DOHH2 (cell line): ENCODE measurements around the gene LMBR1L.

ENCODE experiments used
- H3F3A ChIP-seq: fragments of 200-600 bp; sonication (generic), shearing (Covaris generic); 2 replicates; pipeline ENCODE4 v1.6.0; 2016; ENCODE audit warnings: antibody characterized with exemption, mild to moderate bottlenecking; ENCODE audit not compliant: control insufficient read depth, insufficient read depth
- H3K27ac ChIP-seq: fragments of 200-600 bp; sonication (generic); 2 replicates; pipeline ENCODE4 v1.5.1; 2014; ENCODE audit warnings: low read depth, mild to moderate bottlenecking, low read length, moderate library complexity
- H3K27me3 ChIP-seq: fragments of 200-600 bp; sonication (generic); 2 replicates; pipeline ENCODE4 v1.6.1; 2014; ENCODE audit warnings: mild to moderate bottlenecking, low read length, mixed read lengths; ENCODE audit not compliant: control insufficient read depth
- H3K36me3 ChIP-seq: fragments of 200-600 bp; sonication (generic); 2 replicates; pipeline ENCODE4 v1.6.1; 2014; ENCODE audit warnings: mild to moderate bottlenecking, low read length, moderate library complexity, mixed read lengths; ENCODE audit not compliant: control insufficient read depth
- H3K4me1 ChIP-seq: fragments of 200-600 bp; sonication (generic); 2 replicates; pipeline ENCODE4 v1.6.1; 2014; ENCODE audit warnings: mild to moderate bottlenecking, low read length, mixed read lengths; ENCODE audit not compliant: control insufficient read depth
- H3K4me2 ChIP-seq: fragments of 200-600 bp; sonication (generic); 2 replicates; pipeline ENCODE4 v1.6.0; 2014; ENCODE audit warnings: mild to moderate bottlenecking, low read length, moderate library complexity
- H3K4me3 ChIP-seq: fragments of 200-600 bp; sonication (generic); 2 replicates; pipeline ENCODE4 v1.5.1; 2014; ENCODE audit warnings: mild to moderate bottlenecking, low read length, mixed read lengths
- H3K79me2 ChIP-seq: fragments of 200-600 bp; sonication (generic); 2 replicates; pipeline ENCODE4 v1.6.1; 2014; ENCODE audit warnings: mild to moderate bottlenecking, low read length, mixed read lengths; ENCODE audit not compliant: control insufficient read depth
- H3K9me2 ChIP-seq: fragments of 200-600 bp; sonication (generic); replicated peaks from 2 replicates; pipeline ENCODE4 v1.6.1; 2014; ENCODE audit warnings: mild to moderate bottlenecking, low read length, mixed read lengths; ENCODE audit not compliant: control insufficient read depth
- H3K9me3 ChIP-seq: fragments of 200-600 bp; sonication (generic); 2 replicates; pipeline ENCODE4 v1.6.1; 2014; ENCODE audit warnings: antibody characterized with exemption, low read length, mixed read lengths; ENCODE audit not compliant: control insufficient read depth, insufficient read depth
- H4K20me1 ChIP-seq: fragments of 200-600 bp; sonication (generic); 2 replicates; pipeline ENCODE4 v1.6.0; 2014; ENCODE audit warnings: low read depth, mild to moderate bottlenecking, antibody characterized with exemption, low read length, moderate library complexity; ENCODE audit not compliant: control insufficient read depth, insufficient read depth
- CTCF ChIP-seq: fragments of 200-600 bp; sonication (generic); IDR thresholded peaks from one replicate; pipeline ENCODE4 v1.5.1; 2014; ENCODE audit warnings: antibody characterized with exemption, mild to moderate bottlenecking, low read depth, low read length; ENCODE audit not compliant: poor library complexity, severe bottlenecking
- EZH2phosphoT487 ChIP-seq: fragments of 200-600 bp; sonication (generic); IDR thresholded peaks from 2 replicates; pipeline ENCODE4 v1.6.1; 2017; ENCODE audit warnings: borderline replicate concordance, mild to moderate bottlenecking, antibody characterized with exemption, low read length, moderate library complexity, mixed read lengths

Gene LMBR1L

GRCh38 chr12:49094160-49094974 is 16.3 kb downstream of the LMBR1L start, which contains the start of gene DHH:
Gene DHH (minus strand): TSS chr12:49094801. CDS start chr12:49094512, 289 bp downstream.
- Histone ChIP-seq H3K9me3 (no peaks in the 10 kb centered on the region), H3K79me2 (no peaks in the 10 kb centered on the region), H3K27ac (no peak within 1 kb of the TSS), H3F3A (no peaks in the 10 kb centered on the region), H3K4me2 (0 out of 2 replicates have a peak within 1 kb of the TSS, but pooled peaks have one; percentile 14), H3K4me3 (no peak within 1 kb of the TSS), H3K4me1 (peaks cover 25% of the 10 kb centered on the region), H3K9me2 (no peaks in the 10 kb centered on the region), H4K20me1 (0 out of 2 replicates have a peak, but pooled peaks cover 2% of the 10 kb centered on the region), H3K27me3 (peaks cover 63% of the 10 kb centered on the region), H3K36me3 (no peaks in the 10 kb centered on the region)
- peak; percentile 82; the same call in 1 of the 2 replicates for TF ChIP-seq EZH2phosphoT487
- TF ChIP-seq CTCF: no peak

- no peak for TF ChIP-seq CTCF
- no peak for TF ChIP-seq EZH2phosphoT487
Measured at GRCh38 chr12:49093792-49094159, 16.9 kb downstream of the LMBR1L start.

GRCh38 chr12:49092816-49093406 is 17.7 kb downstream of the LMBR1L start:
- Histone ChIP-seq H3K9me2 (no peaks in the 10 kb centered on the region), H3K4me1 (peaks cover 34% of the 10 kb centered on the region), H4K20me1 (0 out of 2 replicates have a peak, but pooled peaks cover 2% of the 10 kb centered on the region), H3K27me3 (peaks cover 74% of the 10 kb centered on the region), H3F3A (no peaks in the 10 kb centered on the region), H3K9me3 (no peaks in the 10 kb centered on the region), H3K36me3 (no peaks in the 10 kb centered on the region), H3K4me3 (no peak overlapping the region), H3K79me2 (no peaks in the 10 kb centered on the region), H3K27ac (no peak overlapping the region), H3K4me2 (no peak overlapping the region)
- TF ChIP-seq EZH2phosphoT487 (no peak), CTCF (no peak)

More at GRCh38 chr12:49093792-49094159, 16.9 kb downstream of the LMBR1L start:
- Histone ChIP-seq H3K4me2 (no peak overlapping the region), H3K27me3 (peaks cover 69% of the 10 kb centered on the region), H3K79me2 (no peaks in the 10 kb centered on the region), H3K9me2 (no peaks in the 10 kb centered on the region), H3K4me3 (no peak overlapping the region), H3K27ac (no peak overlapping the region), H3K4me1 (peaks cover 25% of the 10 kb centered on the region), H4K20me1 (0 out of 2 replicates have a peak, but pooled peaks cover 2% of the 10 kb centered on the region), H3K36me3 (no peaks in the 10 kb centered on the region), H3K9me3 (no peaks in the 10 kb centered on the region), H3F3A (no peaks in the 10 kb centered on the region)
